Heart right ventricle (tissue), 16 donors: ENCODE results near the gene SNRPF. TPM values are rescaled to one million over a fixed set of nuclear protein-coding genes. Genes with fewer than 3 reads are reported as not detected.

Source experiments
- ATAC-seq, 8 donors: fragments of 200-7000 bp; cut with Tn5 transposase; one replicate each; pipeline ENCODE4 v1.9.1; 2020; ENCODE audit warnings: mild to moderate bottlenecking in 8 of 8, moderate library complexity in 8 of 8, moderate number of reproducible peaks in 1 of 8
- DNase-seq, 2 donors: peaks; one replicate each; pipeline ENCODE4 v3.0.0-alpha.2; 2020
- H3K27ac ChIP-seq, 10 donors: fragments of 200-600 bp; sonication (generic) in 2 of 10; one replicate each; pipeline versions ENCODE4 v1.5.0 to v1.8.0; 2020 to 2022; ENCODE audit warnings: mild to moderate bottlenecking in 3 of 10
- H3K27me3 ChIP-seq, 7 donors: fragments of 200-600 bp; one replicate each; pipeline ENCODE4 v1.8.0; 2021 to 2022; ENCODE audit warnings: mild to moderate bottlenecking in 2 of 7
- H3K36me3 ChIP-seq, 9 donors: fragments of 200-600 bp; sonication (generic) in 1 of 9; one replicate each; pipeline versions ENCODE4 v1.5.0 to v1.8.0; 2020 to 2022; ENCODE audit warnings: mild to moderate bottlenecking in 2 of 9
- H3K4me1 ChIP-seq, 9 donors: fragments of 200-600 bp; sonication (generic) in 1 of 9; one replicate each; pipeline versions ENCODE4 v1.5.0 to v1.8.0; 2020 to 2022; ENCODE audit warnings: mild to moderate bottlenecking in 4 of 9
- H3K4me3 ChIP-seq, 10 donors: fragments of 200-600 bp; sonication (generic) in 2 of 10; one replicate each; pipeline versions ENCODE4 v1.5.0 to v1.8.0; 2020 to 2022; ENCODE audit warnings: mild to moderate bottlenecking in 7 of 10, moderate library complexity in 2 of 10
- H3K9me3 ChIP-seq, 11 donors: fragments of 200-600 bp in 10 of 11; sonication (generic) in 2 of 11; one replicate each; pipeline versions ENCODE4 v1.5.0 to v1.8.0; 2013 to 2022; ENCODE audit warnings: mild to moderate bottlenecking in 2 of 11, control low read depth in 1 of 11, moderate library complexity in 1 of 11
- CTCF ChIP-seq, 9 donors: fragments of 200-600 bp; sonication (generic) in 2 of 9; IDR thresholded peaks; one replicate each; pipeline versions ENCODE4 v1.5.0 to v1.8.0; 2021 to 2022; ENCODE audit warnings: antibody characterized with exemption in 9 of 9, mild to moderate bottlenecking in 5 of 9, moderate library complexity in 1 of 9
- WGBS, 2 donors: extraction: QIAGEN DNeasy Blood & Tissue Kit; methylation state at CpG; one replicate each; pipeline ENCODE4 v1.1.7; 2013; ENCODE audit warnings: inconsistent platforms in 1 of 2; 5-methylcytosine and 5-hydroxymethylcytosine counted together
- intact Hi-C, 10 donors: fragments of 100-400 bp; cut with DNase I; formaldehyde crosslinking; loops; one replicate each; pipeline versions ENCODE4 v1.11.1 to v1.14.2; 2022
- polyA plus RNA-seq, 2 donors: library from polyadenylated mRNA; stranded (reverse); fragments of 200-250 nt; gene quantifications; one replicate each; pipeline ENCODE4 v1.2.3, GENCODE V29; 2013
- total RNA-seq, 10 donors: library from RNA; stranded (reverse); fragmentation: NEBNext Ultra II Directional in 3 of 10; extraction: Animal tissue kit (Norgen Biotek cat#: 25700) in 3 of 10; gene quantifications; one replicate each; pipeline versions ENCODE4 v1.2.1 to v1.2.4, GENCODE V29; 2021 to 2023
- donor health status: Arrhythmogenic right ventricular cardiomyopathy.
- donor health status: ischemic (EF 13 %, LVEDD 7.1; RV severe dilation, severe dysfunction).
- donor health status: healthy with polysubstance abuse.
- donor health status: DM: no; HTN: yes; CAD: no.
- donor health status: DM: no; HTN: no; CAD: no.
- donor health status: ischemic (EF 25% LVEDD 6.9; RV normal size, moderate dysfunction).
- donor health status: ischemic (EF 25% LVEDD 5.7; RV mildly dilated, moderate dysfunction).
- donor health status: healthy.
- donor health status: DM: yes; HTN: yes; CAD: no.
- donor health status: Ischemic cardiomyopathy.
- donor health status: ischemic (EF 35%, LVEDD 5.7; RV mildly dilated, moderate dysfunction).
- donor health status: nonischemic (EF 11% LVEDD 7.7; RV severe dilation, severe dysfunction).
- donor health status: DM: yes; HTN: yes; CAD: no.
- donor health status: PGD.
- donor health status: ischemic (EF 29% LVEDD 5.4; RV normal size, mild dysfunction).
- donor health status: nonischemic (EF 23%, LVEDD 6.1; RV moderate dilation, normal function).

The SNRPF gene
- total and polyA plus RNA-seq, 12 donors = 10.2 to 53.6 (median 13.2) TPM

- H3K36me3 ChIP-seq = peaks cover 0 to 14% (median 10%) of the 10 kb centered on the region in 9 donors
- peaks cover 0 to 3% (median 0%) of the 10 kb centered on the region in 11 donors for H3K9me3 ChIP-seq
- peaks cover 8 to 31% (median 20%) of the 10 kb centered on the region in 9 donors for H3K4me1 ChIP-seq
- H3K27me3 ChIP-seq = peaks cover 0 to 24% (median 0%) of the 10 kb centered on the region in 7 donors
- no peak for TF ChIP-seq CTCF (IDR thresholded peaks at IDR 0.05)
- H3K4me3 ChIP-seq = no peak overlapping the region
- DNase-seq = no peak
- intact Hi-C loops = loop anchor here in 1 of 10 donors (1.0 kb wide), 1 partner anchor 83 kb away; no protein-coding TSS in a partner anchor
- no peak overlapping the region for H3K27ac ChIP-seq
- no peak for ATAC-seq
- WGBS, 2 donors = 96 to 97% methylated on average over 7 of the region's 7 CpGs
Measured at GRCh38 chr12:95857156-95857555, 1.6 kb upstream of the SNRPF start.

- ATAC-seq (no peak), DNase-seq (no peak)
- peaks cover 0 to 5% (median 0%) of the 10 kb centered on the region in 11 donors for H3K9me3 ChIP-seq
- no peak for TF ChIP-seq CTCF (IDR thresholded peaks at IDR 0.05)
- no peak overlapping the region for H3K27ac ChIP-seq
- peaks cover 8 to 31% (median 20%) of the 10 kb centered on the region in 9 donors for H3K4me1 ChIP-seq
- H3K27me3 ChIP-seq = peaks cover 0 to 24% (median 0%) of the 10 kb centered on the region in 7 donors
- WGBS, 2 donors = 58 to 60% methylated on average over 18 of the region's 18 CpGs
- intact Hi-C loops = loop anchor here in 1 of 10 donors (1.0 kb wide), 1 partner anchor 83 kb away; no protein-coding TSS in a partner anchor
- peak overlapping the region in 6 of 10 donors; percentile 61 to 85 (median 70) for H3K4me3 ChIP-seq
- peaks cover 0 to 20% (median 16%) of the 10 kb centered on the region in 9 donors for H3K36me3 ChIP-seq
Measured at GRCh38 chr12:95857799-95858198, 953 bp upstream of the SNRPF start.

- Histone ChIP-seq H3K27ac (peak overlapping the region in 9 of 10 donors; percentile 46 to 82 (median 63)), H3K36me3 (peaks cover 0 to 36% (median 16%) of the 10 kb centered on the region in 9 donors), H3K4me1 (peaks cover 8 to 31% (median 20%) of the 10 kb centered on the region in 9 donors), H3K9me3 (peaks cover 0 to 5% (median 0%) of the 10 kb centered on the region in 11 donors), H3K4me3 (peak overlapping the region; percentile 48 to 85 (median 70)), H3K27me3 (peaks cover 0 to 17% (median 0%) of the 10 kb centered on the region in 7 donors)
- peak in 1 of 8 donors; percentile 4 for ATAC-seq
- 2% methylated on average over 13 of the region's 13 CpGs for WGBS, 2 donors
- intact Hi-C loops = no loop called here
- no peak for TF ChIP-seq CTCF (IDR thresholded peaks at IDR 0.05)
- no peak for DNase-seq
Measured at GRCh38 chr12:95859344-95859816, 628 bp downstream of the SNRPF start.

- no peak for TF ChIP-seq CTCF (IDR thresholded peaks at IDR 0.05)
- DNase-seq = no peak
- Histone ChIP-seq H3K4me3 (peak overlapping the region in 9 of 10 donors; percentile 48 to 85 (median 68)), H3K27me3 (peaks cover 0 to 13% (median 0%) of the 10 kb centered on the region in 7 donors), H3K27ac (no peak overlapping the region), H3K4me1 (peaks cover 8 to 31% (median 20%) of the 10 kb centered on the region in 9 donors), H3K36me3 (peaks cover 0 to 44% (median 16%) of the 10 kb centered on the region in 9 donors), H3K9me3 (peaks cover 0 to 5% (median 0%) of the 10 kb centered on the region in 11 donors)
- intact Hi-C loops = no loop called here
- WGBS, 2 donors = 70 to 72% methylated on average over 10 of the region's 10 CpGs
- no peak for ATAC-seq
Measured at GRCh38 chr12:95859947-95860850, 1.4 kb downstream of the SNRPF start.
